Left ventricle myocardium superior (tissue), 1 donor: Measurements from ENCODE around the gene ARHGAP24. TPM values are rescaled to one million over a fixed set of nuclear protein-coding genes. Genes with fewer than 3 reads are reported as not detected.
"Not testable (repeated sequence)": the region's sequence is repeated elsewhere in the genome, so short reads cannot be mapped to it uniquely, and the experiment has no call there.

Experiments
- ATAC-seq: fragments of 200-7000 bp; cut with Tn5 transposase; one replicate; pipeline ENCODE4 v1.9.1; 2020; ENCODE audit warnings: mild to moderate bottlenecking, moderate library complexity
- DNase-seq: peaks from one replicate; pipeline ENCODE4 v3.0.0-alpha.2; 2020
- intact Hi-C: fragments of 100-400 bp; cut with micrococcal nuclease; formaldehyde crosslinking; loops from one replicate; pipeline ENCODE4 v1.11.0; 2022
- total RNA-seq: library from RNA; stranded (reverse); fragmentation: NEBNext Ultra II Directional; extraction: Animal tissue kit (Norgen Biotek cat#: 25700); gene quantifications from one replicate; pipeline ENCODE4 v1.2.1, GENCODE V29; 2021
- donor health status: DM: no; HTN: yes; CAD: no; lungs with severe emphysema.

The ARHGAP24 gene
- total RNA-seq, 1 donor from 2014 or later, result 13.3 TPM

- no peak for ATAC-seq
- intact Hi-C loops, result no loop called here
- no peak for DNase-seq
These were observed 37.7 kb downstream of the ARHGAP24 start for GRCh38 chr4:85512446-85513205.

- ATAC-seq (peak; percentile 36), DNase-seq (no peak)
- intact Hi-C loops, result no loop called here
These were observed 39.2 kb downstream of the ARHGAP24 start for GRCh38 chr4:85514117-85514516.

GRCh38 chr4:85514783-85515182 is 39.8 kb downstream of the ARHGAP24 start:
- ATAC-seq (peak; percentile 52), DNase-seq (no peak)
- intact Hi-C loops, result no loop called here

- no peak for DNase-seq
- ATAC-seq, result no peak
- intact Hi-C loops, result no loop called here
These were observed 40.8 kb downstream of the ARHGAP24 start for GRCh38 chr4:85515701-85516100.

GRCh38 chr4:85518526-85518925 is 43.6 kb downstream of the ARHGAP24 start:
- intact Hi-C loops, DNase-seq, ATAC-seq: not testable (repeated sequence)

GRCh38 chr4:85520765-85521749 is 46.1 kb downstream of the ARHGAP24 start:
- ATAC-seq (peak; percentile 96), DNase-seq (peak; percentile 77)
- intact Hi-C loops, result no loop called here

- no peak for ATAC-seq
- intact Hi-C loops, result no loop called here
- no peak for DNase-seq
These were observed 47.3 kb downstream of the ARHGAP24 start for GRCh38 chr4:85522277-85522676.

- ATAC-seq (no peak), DNase-seq (no peak)
- intact Hi-C loops, result no loop called here
These were observed 47.9 kb downstream of the ARHGAP24 start for GRCh38 chr4:85522836-85523235.

- DNase-seq (no peak), ATAC-seq (no peak)
- intact Hi-C loops, result no loop called here
These were observed 52.9 kb downstream of the ARHGAP24 start for GRCh38 chr4:85527815-85528214.

- ATAC-seq (no peak), DNase-seq (no peak)
- intact Hi-C loops, result no loop called here
These were observed 56.8 kb downstream of the ARHGAP24 start for GRCh38 chr4:85531560-85532341.

GRCh38 chr4:85534120-85534519 is 59.2 kb downstream of the ARHGAP24 start:
- ATAC-seq (no peak), DNase-seq (no peak)
- intact Hi-C loops, result no loop called here

- intact Hi-C loops, result no loop called here
- no peak for ATAC-seq
- no peak for DNase-seq
These were observed 68.9 kb downstream of the ARHGAP24 start for GRCh38 chr4:85543832-85544231.

GRCh38 chr4:85544751-85545150 is 69.8 kb downstream of the ARHGAP24 start:
- no peak for ATAC-seq
- DNase-seq, result no peak
- intact Hi-C loops, result no loop called here

GRCh38 chr4:85548116-85548515 is 73.2 kb downstream of the ARHGAP24 start:
- ATAC-seq, result peak; percentile 26
- intact Hi-C loops, result no loop called here
- no peak for DNase-seq

- DNase-seq, result no peak
- intact Hi-C loops, result no loop called here
- no peak for ATAC-seq
These were observed 73.9 kb downstream of the ARHGAP24 start for GRCh38 chr4:85548841-85549240.

GRCh38 chr4:85555206-85555605 is 80.3 kb downstream of the ARHGAP24 start:
- DNase-seq (no peak), ATAC-seq (peak; percentile 42)
- intact Hi-C loops, result no loop called here

GRCh38 chr4:85556283-85556682 is 81.3 kb downstream of the ARHGAP24 start:
- DNase-seq (no peak), ATAC-seq (peak; percentile 58)
- intact Hi-C loops, result no loop called here

GRCh38 chr4:85557016-85557901 is 82.3 kb downstream of the ARHGAP24 start:
- intact Hi-C loops, result no loop called here
- DNase-seq (no peak), ATAC-seq (no peak)
